Activated CD4-positive, alpha-beta T cell treated with anti-CD3 and anti-CD28 coated beads for 1 hour (primary cell): Measurements from ENCODE around the gene PEAK3.

Source experiments
- DNase-seq: peaks from one replicate; pipeline ENCODE4 v3.0.0-alpha.2; 2020

The PEAK3 gene

GRCh38 chr19:2282062-2282861 lies at the start of gene PEAK3:
TSS of gene PEAK3 (minus strand) at chr19:2282175. CDS start at chr19:2280931, 1,244 bp downstream.
- DNase-seq: no peak

- no peak for DNase-seq
Measured at GRCh38 chr19:2330632-2331284, 48.8 kb upstream of the PEAK3 start.

GRCh38 chr19:2330255-2330631 lies 48.3 kb upstream of the PEAK3 start:
- DNase-seq: no peak

GRCh38 chr19:2329501-2329916 lies 47.5 kb upstream of the PEAK3 start:
- DNase-seq: no peak

GRCh38 chr19:2329149-2329478 lies 47.1 kb upstream of the PEAK3 start:
- DNase-seq: no peak

GRCh38 chr19:2328401-2329148 lies 46.6 kb upstream of the PEAK3 start, which contains the start of the genes LSM7 and SPPL2B:
TSS of gene LSM7 (minus strand) at chr19:2328586. CDS start at chr19:2328566, 20 bp downstream.
TSS of gene SPPL2B (plus strand) at chr19:2328684. CDS start at chr19:2328710, 26 bp downstream.
- DNase-seq: peak; percentile 90

GRCh38 chr19:2327773-2328400 lies 45.9 kb upstream of the PEAK3 start:
- peak; percentile 26 for DNase-seq

- DNase-seq: no peak
Measured at GRCh38 chr19:2326699-2327360, 44.9 kb upstream of the PEAK3 start.

- DNase-seq: no peak
Measured at GRCh38 chr19:2325281-2326046, 43.5 kb upstream of the PEAK3 start.

GRCh38 chr19:2324220-2324948 lies 42.4 kb upstream of the PEAK3 start:
- DNase-seq: no peak

GRCh38 chr19:2323707-2324106 lies 41.7 kb upstream of the PEAK3 start:
- DNase-seq: no peak

- DNase-seq: no peak
Measured at GRCh38 chr19:2321565-2322283, 39.7 kb upstream of the PEAK3 start.

GRCh38 chr19:2320939-2321338 lies 39.0 kb upstream of the PEAK3 start:
- DNase-seq: no peak

GRCh38 chr19:2320049-2320448 lies 38.1 kb upstream of the PEAK3 start:
- DNase-seq: no peak

- no peak for DNase-seq
Measured at GRCh38 chr19:2319551-2319950, 37.6 kb upstream of the PEAK3 start.

GRCh38 chr19:2318923-2319322 lies 36.9 kb upstream of the PEAK3 start:
- no peak for DNase-seq

GRCh38 chr19:2317756-2318155 lies 35.8 kb upstream of the PEAK3 start:
- no peak for DNase-seq

GRCh38 chr19:2317300-2317699 lies 35.3 kb upstream of the PEAK3 start:
- DNase-seq: no peak

GRCh38 chr19:2315818-2316353 lies 33.9 kb upstream of the PEAK3 start:
- DNase-seq: no peak
